GM18499 (cell line): ENCODE results near the gene ADD3.

ENCODE experiments used
- ATAC-seq: cut with Tn5 transposase; IDR thresholded peaks from one replicate; pipeline ENCODE4 v1.9.1; 2021; ENCODE audit warnings: moderate number of reproducible peaks; ENCODE audit not compliant: insufficient read depth, unreplicated experiment

Gene ADD3

GRCh38 chr10:110138197-110138812 is 130.5 kb downstream of the ADD3 start:
- no peak for ATAC-seq

DNA sequence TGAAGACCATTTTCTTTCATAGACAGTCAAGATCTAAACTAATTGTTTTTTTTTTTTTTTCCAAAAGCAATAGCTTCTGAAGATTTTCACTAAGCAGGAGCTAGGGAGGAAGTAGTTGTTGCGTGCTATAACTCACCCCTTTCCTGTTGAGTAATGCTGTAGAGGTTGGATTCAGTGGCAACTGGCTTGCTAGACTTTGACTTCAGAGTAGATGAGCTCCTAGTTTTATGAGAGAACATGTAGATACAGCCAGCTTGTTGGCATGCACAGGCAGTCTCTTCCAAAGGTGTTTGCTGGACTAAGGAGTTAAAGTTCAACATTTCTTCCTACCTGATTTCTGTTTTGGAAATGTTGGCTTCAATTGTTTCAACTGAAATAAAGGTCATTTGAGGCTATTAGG is 133.4 kb downstream of the ADD3 start:
- no peak for ATAC-seq

- ATAC-seq, result no peak
Observed at GRCh38 chr10:110141871-110142635, 134.3 kb downstream of the ADD3 start.

DNA sequence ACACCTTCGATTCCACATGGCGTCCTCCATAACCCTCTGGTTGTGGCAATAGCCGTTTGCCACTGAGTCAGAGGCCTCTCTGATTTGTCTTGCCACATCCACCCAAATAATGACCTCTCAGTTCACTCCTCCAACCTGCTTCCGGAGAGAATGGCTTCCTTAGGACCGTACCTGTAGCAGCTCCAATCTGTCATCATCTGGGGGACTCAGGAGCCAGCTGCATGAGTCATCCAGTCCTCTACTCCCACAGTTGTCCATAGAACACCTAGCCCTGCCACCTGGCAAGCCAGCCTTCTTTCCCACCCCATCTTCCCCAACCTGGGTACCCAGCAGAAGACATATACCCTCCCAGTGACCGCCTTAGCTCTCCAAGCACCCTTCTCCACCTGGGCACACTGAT is 135.2 kb downstream of the ADD3 start:
- no peak for ATAC-seq

DNA sequence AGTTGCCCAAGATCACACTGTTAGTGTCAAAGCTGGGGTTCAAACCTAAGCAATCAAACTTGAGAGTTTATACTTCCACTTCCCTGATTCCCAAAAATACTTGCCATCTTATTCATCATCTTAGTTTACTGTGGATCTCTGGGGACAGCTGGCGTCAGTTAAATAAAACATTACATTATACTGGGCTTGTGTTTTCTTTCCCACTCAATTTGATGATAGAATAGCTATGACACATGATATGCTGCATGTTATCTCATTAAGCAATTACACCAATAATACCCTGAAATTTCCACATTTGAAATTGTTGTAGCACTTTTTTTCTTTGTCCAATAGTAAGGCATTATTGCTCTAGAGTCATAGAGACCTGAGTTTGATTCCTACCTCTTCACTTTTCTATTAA is 136.7 kb downstream of the ADD3 start:
- ATAC-seq, result no peak

DNA sequence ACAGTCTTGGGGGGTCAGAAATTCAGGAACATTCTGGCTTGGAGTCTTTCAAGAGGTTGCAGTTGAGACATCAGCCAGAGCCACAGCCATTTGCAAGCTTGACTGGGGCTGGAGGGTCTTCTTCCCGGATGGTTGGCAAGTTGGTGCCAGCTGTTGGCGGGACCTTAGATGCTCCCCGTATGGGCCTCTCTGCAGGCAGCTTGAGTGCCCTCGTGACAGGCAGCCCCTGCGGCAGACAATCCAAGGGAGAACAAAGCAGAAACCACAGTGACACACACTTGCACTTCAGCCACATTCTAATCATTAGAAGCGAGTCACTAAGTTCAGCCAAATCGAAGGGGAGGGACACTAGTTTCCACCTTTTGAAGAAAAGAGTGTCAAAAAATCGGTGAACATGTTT is 140.2 kb downstream of the ADD3 start:
- ATAC-seq, result no peak

DNA sequence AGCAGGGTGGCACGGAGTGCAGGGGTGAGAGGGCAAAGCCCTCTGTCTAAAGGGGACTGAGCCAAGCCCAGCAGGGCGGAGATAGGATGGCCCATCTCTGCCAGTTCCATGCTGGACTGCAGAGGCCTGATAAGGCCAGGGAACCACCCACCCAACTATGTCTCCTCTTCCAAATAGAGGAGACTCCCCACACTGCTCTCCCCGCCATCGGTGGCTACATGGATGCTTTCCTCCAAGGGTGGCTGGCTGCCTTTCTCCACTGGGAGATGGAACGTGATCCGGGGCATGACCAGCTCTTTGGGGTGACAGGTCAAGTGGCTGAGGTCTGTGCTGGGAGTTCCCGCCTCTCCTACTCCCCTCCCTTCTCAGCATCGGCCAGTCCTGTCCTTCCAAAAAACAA is 141.5 kb downstream of the ADD3 start:
- no peak for ATAC-seq

GRCh38 chr10:110150046-110150445 is 142.3 kb downstream of the ADD3 start:
- no peak for ATAC-seq

GRCh38 chr10:110150981-110151380 is 143.2 kb downstream of the ADD3 start:
- ATAC-seq, result no peak

DNA sequence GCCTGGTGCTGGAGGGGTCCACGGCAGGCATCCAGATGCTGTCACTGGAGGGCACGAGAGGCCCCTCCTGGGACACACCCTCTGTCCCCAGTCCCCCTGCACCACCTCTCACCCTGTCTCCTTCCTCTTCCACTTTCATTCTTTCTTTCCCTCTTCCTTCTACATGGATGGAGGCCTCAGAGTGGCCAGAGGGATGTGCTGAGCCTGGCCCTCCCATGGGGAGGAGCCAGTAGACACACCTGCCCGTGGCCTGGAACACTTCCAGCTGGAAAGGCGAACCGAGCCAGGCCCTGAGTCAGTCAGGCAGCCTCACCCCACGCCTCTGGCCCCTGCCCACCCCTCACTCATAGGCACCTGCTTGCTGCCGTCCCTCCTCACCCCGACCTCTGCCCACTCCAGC is 143.7 kb downstream of the ADD3 start:
- no peak for ATAC-seq

DNA sequence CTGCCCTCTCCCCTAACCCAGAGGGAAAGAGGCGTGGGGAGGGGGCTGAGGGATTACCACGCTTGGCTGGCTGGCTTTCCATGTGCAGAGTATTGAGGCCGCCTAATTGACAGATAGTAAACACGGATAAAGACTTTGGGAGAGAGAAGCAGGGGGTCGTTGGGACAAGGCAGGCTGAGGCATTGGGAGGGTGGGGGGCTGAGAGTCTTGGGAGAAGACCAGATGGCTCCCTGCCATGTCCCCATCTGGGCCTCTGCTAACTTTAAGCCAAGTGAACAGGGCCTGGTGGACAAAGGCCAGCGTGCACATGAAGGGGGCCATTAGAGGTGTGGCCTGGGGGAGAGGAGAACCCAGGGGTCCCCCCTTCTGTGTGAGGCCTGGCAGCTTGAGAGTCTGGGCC is 144.2 kb downstream of the ADD3 start:
- no peak for ATAC-seq

GRCh38 chr10:110153396-110153795 is 145.6 kb downstream of the ADD3 start:
- ATAC-seq, result no peak

DNA sequence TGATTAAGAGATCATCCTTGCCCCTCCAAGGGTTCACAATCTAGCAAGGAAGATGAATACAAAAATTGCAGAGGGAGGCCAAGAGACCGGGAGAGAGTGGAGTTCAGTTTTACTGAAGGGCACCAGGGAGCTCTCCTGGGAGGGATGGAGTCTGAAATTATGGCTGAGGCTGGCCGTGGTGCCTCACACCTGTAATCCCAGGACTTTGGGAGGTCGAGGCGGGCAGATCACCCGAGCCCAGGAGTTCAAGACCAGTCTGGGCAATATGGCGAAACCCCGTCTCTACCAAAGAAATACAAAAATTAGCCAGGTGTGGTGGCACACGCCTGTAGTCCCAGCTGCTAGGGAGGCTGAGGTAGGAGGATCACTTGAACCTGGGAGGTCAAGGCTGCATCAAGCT is 148.3 kb downstream of the ADD3 start:
- no peak for ATAC-seq

DNA sequence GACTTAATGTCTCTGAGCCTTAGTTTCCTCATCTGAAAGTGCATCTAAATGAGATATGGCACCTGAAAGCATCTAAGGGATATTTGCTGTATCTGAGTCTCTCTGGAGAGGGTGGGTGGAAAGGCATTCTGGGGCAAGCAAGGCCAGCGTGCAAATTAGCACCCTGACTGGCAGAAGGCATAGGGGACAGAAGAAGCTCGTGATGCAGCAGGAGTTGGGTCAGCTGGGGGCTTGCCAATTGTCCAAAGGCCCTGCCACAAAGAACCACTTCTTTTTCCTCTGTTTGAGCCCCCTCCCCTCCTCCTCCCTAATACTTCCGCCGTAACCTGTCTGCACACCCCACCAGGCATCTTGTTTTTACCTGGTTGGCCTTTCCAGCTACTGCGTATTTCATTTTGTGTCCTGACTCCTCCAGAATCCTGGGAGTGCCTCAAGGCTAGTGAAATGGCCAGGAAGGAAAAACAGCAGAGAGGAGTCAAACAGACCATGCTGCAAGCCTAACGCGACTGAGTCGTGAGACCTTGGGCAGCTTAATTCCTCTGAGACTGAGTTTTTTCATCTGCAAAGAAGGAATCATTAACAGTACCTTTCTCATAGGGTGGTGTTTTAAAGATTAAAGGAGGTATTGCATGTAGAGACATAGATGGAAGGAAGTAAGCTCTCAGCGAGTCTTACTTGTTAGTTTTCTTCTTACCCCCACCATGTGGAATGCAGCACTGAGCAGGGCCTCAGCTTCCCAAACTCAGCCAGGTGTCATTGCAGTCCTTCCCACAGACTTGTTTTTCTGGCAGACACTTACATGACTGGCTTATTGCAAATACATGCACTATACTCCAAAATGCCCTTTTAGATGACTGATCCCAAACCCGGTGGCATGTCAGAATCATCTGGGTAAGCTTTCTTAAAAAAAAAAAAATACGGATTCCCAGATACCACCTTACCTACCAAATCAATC is 150.5 kb downstream of the ADD3 start:
- no peak for ATAC-seq

DNA sequence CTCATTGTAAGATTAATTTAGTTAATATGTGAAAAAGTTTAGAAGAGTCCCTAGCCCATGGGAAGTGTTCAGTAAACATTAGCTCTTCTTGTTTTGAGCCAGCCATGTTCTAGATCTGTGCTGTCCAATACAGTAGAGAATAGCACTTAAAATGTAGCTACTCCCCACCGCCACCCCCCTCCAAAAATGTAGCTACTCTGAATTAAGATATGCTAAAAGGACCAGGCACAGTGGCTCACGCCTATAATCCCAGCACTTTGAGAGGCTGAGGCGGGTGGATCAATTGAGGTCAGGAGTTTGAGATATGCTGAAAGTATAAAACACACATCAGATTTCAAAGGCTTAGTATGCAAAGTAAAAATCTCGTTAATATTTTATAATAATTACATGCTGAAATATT is 152.3 kb downstream of the ADD3 start:
- ATAC-seq, result no peak

GRCh38 chr10:110160522-110160921 is 152.7 kb downstream of the ADD3 start:
- no peak for ATAC-seq

DNA sequence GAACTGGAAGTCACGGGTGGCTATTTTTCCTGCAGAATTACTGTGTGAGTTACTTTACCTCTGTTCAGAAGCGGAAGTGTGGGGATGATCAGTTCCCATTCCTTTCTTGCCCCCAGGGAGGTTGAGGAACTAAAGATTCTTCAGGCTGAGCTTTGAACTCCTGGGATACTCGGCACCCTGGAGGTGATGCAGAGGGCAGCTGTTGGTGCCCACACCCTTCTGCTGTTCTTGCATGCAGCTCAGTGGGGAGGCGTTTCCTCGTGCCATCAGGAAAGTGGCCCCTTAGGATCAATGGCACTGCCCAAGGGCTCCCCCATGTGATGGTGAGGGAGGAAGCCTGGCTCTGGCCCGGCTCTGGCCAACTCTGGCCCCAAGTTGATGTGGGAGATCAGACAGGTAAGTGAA is 155.0 kb downstream of the ADD3 start:
- no peak for ATAC-seq

GRCh38 chr10:110163192-110163773 is 155.5 kb downstream of the ADD3 start:
- ATAC-seq, result no peak

GRCh38 chr10:110163841-110164240 is 156.1 kb downstream of the ADD3 start:
- ATAC-seq, result no peak

GRCh38 chr10:110165239-110165638 is 157.5 kb downstream of the ADD3 start:
- ATAC-seq, result no peak

DNA sequence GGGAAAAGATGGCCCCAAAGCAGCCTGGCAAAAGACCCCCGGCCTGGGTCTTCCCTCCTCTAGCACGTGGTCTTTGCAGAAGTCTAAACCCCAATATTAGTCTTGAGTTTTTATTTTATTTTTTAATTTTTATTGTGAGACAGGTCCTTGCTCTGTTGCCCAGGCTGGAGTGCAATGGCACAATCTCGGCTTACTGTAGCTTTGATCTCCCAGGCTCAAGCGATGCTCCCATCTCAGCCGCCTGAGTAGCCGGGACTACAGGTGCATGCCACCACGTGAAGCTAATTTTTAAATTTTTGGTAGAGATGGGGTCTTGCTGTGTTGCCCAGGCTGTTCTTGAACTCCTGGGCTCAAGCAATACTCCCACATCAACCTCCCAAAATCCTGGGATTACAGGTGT is 159.4 kb downstream of the ADD3 start:
- no peak for ATAC-seq
